ENCODE data around the gene OR10G2. TPM values are rescaled to one million over a fixed set of nuclear protein-coding genes. Genes with fewer than 3 reads are reported as not detected.
A peak's percentile ranks its signal among the peaks of the same experiment; 100 is the strongest.
"Not testable (repeated sequence)": the region's sequence is repeated elsewhere in the genome, so short reads cannot be mapped to it uniquely, and the experiment has no call there.

OR10G2 gene
- total RNA-seq, 5 donors from 2014 or later (not counting 1 experiment from before 2014, with no cell fraction given), result not detected

DNA sequence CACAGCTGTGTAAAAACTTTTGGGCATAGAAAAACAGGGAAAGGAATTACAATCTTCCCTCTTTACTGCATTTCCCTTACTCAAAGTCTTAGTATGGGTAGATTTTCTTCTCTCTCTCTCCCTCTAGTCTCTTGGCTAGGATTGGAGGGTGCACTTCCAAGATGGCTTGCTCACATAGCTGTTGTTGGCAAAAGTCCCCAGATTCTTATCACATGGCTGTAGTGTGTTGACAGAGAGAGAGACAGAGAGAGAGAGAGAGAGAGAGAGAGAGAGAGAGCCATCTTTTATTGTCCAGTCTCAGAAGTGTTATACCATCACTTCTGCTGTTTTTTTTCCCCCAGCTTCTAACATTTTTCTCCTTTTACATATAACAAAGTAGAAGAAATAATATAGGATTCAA is 12.6 kb upstream of the OR10G2 start:
- Histone ChIP-seq H3K4me3 (ENCODE audit: control insufficient read depth in 1 of 2, extremely low read depth in 1 of 2, low read length in 1 of 2) (no peak overlapping the region), H3K4me1 (ENCODE audit: control insufficient read depth in 1 of 2, extremely low read depth in 1 of 2, insufficient read depth in 2 of 2, low read length in 2 of 2) (no peaks in the 10 kb centered on the region), H3K27ac (ENCODE audit: low read length) (no peak overlapping the region), H3K9me3 (no peaks in the 10 kb centered on the region), H3K36me3 (ENCODE audit: control insufficient read depth in 2 of 2, extremely low read depth in 1 of 2, insufficient read depth in 1 of 2, low read length in 1 of 2) (no peaks in the 10 kb centered on the region), H3K27me3 (replicated peaks in 1 of 2; ENCODE audit: control insufficient read depth in 2 of 2, extremely low read depth in 1 of 2, insufficient read depth in 2 of 2, low read length in 1 of 2) (peaks cover 0 to 11% of the 10 kb centered on the region in 2 experiments)
- Mint-ChIP-seq H3K9me3 (peaks cover 0 to 2% (median 0%) of the 10 kb centered on the region in 3 donors), H3K4me3 (no peak overlapping the region), H3K36me3 (no peaks in the 10 kb centered on the region), H3K27me3 (peaks cover 26 to 27% of the 10 kb centered on the region in 2 donors), H3K4me1 (no peaks in the 10 kb centered on the region), H3K27ac (no peak overlapping the region)
- ChIA-PET POLR2A (no interaction called here), CTCF (no interaction called here)
- no peak for ATAC-seq (replicated peaks in 1 of 4)
- no peak for DNase-seq

DNA sequence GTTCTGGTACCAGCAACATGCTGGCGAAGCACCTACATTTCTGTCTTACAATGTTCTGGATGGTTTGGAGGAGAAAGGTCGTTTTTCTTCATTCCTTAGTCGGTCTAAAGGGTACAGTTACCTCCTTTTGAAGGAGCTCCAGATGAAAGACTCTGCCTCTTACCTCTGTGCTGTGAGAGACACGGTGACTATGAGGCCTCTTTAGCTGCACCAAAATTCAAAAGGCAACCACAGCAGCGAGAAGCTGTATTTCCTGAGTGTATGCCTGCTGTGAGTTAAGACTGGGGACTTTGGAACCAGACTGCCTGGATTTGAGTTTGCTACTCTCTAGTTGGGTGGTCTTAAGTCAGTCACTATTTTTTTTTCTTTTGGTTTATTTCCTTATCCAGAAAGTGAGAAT is 8.7 kb upstream of the OR10G2 start:
- Histone ChIP-seq H3K27ac (ENCODE audit: low read length) (no peak overlapping the region), H3K4me3 (ENCODE audit: control insufficient read depth in 1 of 2, extremely low read depth in 1 of 2, low read length in 1 of 2) (peak overlapping the region in 1 of 2 donors; percentile 13), H3K36me3 (ENCODE audit: control insufficient read depth in 2 of 2, extremely low read depth in 1 of 2, insufficient read depth in 1 of 2, low read length in 1 of 2) (no peaks in the 10 kb centered on the region), H3K27me3 (replicated peaks in 1 of 2; ENCODE audit: control insufficient read depth in 2 of 2, extremely low read depth in 1 of 2, insufficient read depth in 2 of 2, low read length in 1 of 2) (peaks cover 0 to 5% of the 10 kb centered on the region in 2 experiments), H3K4me1 (ENCODE audit: control insufficient read depth in 1 of 2, extremely low read depth in 1 of 2, insufficient read depth in 2 of 2, low read length in 2 of 2) (no peaks in the 10 kb centered on the region), H3K9me3 (no peaks in the 10 kb centered on the region)
- H3K4me3 Mint-ChIP-seq, result peak overlapping the region in 2 of 3 donors; percentile 39 to 58
- ATAC-seq (replicated peaks in 1 of 4), result peak in 2 of 4 experiments; percentile 54 to 55
- peak in 1 of 35 experiments; percentile 5 for DNase-seq
- peaks cover 2 to 10% (median 4%) of the 10 kb centered on the region in 3 donors for H3K4me1 Mint-ChIP-seq
- H3K36me3 Mint-ChIP-seq, result no peaks in the 10 kb centered on the region
- WGBS (ENCODE audit: insufficient coverage), result 40% methylated on average over 3 of the region's 5 CpGs
- ChIA-PET POLR2A (no interaction called here), CTCF (no interaction called here)
- peak overlapping the region in 1 of 2 donors; percentile 16 for H3K27ac Mint-ChIP-seq
- H3K9me3 Mint-ChIP-seq, result peaks cover 0 to under 1% (median 0%) of the 10 kb centered on the region in 3 donors
- peaks cover 4 to 6% of the 10 kb centered on the region in 2 donors for H3K27me3 Mint-ChIP-seq

DNA sequence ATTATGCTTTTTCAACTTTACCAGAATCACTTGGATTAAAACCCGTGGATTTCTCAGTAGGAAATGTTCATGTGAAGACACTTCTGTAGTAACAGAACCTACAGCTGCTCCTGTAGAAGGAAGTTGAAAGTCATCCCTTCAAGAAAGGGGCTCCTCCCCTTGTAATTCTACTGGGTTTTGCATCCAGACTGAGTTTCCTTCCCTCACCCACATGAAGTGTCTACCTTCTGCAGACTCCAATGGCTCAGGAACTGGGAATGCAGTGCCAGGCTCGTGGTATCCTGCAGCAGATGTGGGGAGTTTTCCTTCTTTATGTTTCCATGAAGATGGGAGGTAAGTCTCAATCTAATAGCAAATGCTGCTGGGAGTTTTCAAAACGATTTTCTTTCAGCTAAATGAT is 7.9 kb upstream of the OR10G2 start:
- Mint-ChIP-seq H3K36me3 (no peaks in the 10 kb centered on the region), H3K4me3 (peak overlapping the region; percentile 32 to 69 (median 58)), H3K4me1 (peaks cover 2 to 10% (median 4%) of the 10 kb centered on the region in 3 donors), H3K27ac (peak overlapping the region in 1 of 2 donors; percentile 53), H3K9me3 (no peaks in the 10 kb centered on the region), H3K27me3 (peaks cover 0 to 3% of the 10 kb centered on the region in 2 donors)
- ChIA-PET CTCF (interaction anchor here in 1 of 2 donors (0.7 kb wide), 1 partner anchor 867 kb away, joined by 9 read pairs; no protein-coding TSS in a partner anchor), POLR2A (interaction anchor here (0.6 to 0.7 kb wide), 2 partner anchors 68 to 869 kb away, joined by 6 to 12 read pairs; no protein-coding TSS in a partner anchor)
- ATAC-seq (replicated peaks in 1 of 4) (no peak), DNase-seq (no peak)
- H3K36me3 ChIP-seq (ENCODE audit: control insufficient read depth in 2 of 2, extremely low read depth in 1 of 2, insufficient read depth in 1 of 2, low read length in 1 of 2), result no peaks in the 10 kb centered on the region
- no peak overlapping the region for H3K27ac ChIP-seq (ENCODE audit: low read length)
- no peaks in the 10 kb centered on the region for H3K9me3 ChIP-seq
- no peaks in the 10 kb centered on the region for H3K4me1 ChIP-seq (ENCODE audit: control insufficient read depth in 1 of 2, extremely low read depth in 1 of 2, insufficient read depth in 2 of 2, low read length in 2 of 2)
- 53% methylated on average over 2 of the region's 3 CpGs for WGBS (ENCODE audit: insufficient coverage)
- peaks cover 0 to 5% of the 10 kb centered on the region in 2 experiments for H3K27me3 ChIP-seq (replicated peaks in 1 of 2; ENCODE audit: control insufficient read depth in 2 of 2, extremely low read depth in 1 of 2, insufficient read depth in 2 of 2, low read length in 1 of 2)
- H3K4me3 ChIP-seq (ENCODE audit: control insufficient read depth in 1 of 2, extremely low read depth in 1 of 2, low read length in 1 of 2), result peak overlapping the region in 1 of 2 donors; percentile 13

DNA sequence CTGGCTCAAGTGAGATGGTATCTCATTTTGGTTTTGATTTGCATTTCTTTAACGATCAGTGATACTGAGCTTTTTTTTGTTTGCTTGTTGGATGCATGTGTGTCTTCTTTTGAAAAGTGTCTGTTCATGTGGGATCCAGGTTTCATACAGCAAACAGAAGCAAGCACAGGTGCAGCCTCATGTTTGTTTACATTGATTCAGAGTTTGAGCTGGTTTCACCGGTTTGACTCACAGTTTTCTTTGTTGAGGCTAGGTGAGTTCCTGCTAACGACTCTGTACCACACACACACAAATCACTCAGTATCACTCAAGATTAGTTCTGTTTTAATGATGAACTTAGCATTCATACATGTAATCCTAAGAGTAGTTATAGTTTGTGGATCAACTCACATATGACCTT is 3.7 kb downstream of the OR10G2 start:
- ChIA-PET CTCF (no interaction called here), POLR2A (no interaction called here)
- Mint-ChIP-seq H3K4me3 (no peak overlapping the region), H3K27ac (no peak overlapping the region), H3K36me3 (no peaks in the 10 kb centered on the region), H3K9me3 (no peaks in the 10 kb centered on the region), H3K27me3 (peaks cover 5 to 29% of the 10 kb centered on the region in 2 donors), H3K4me1 (no peaks in the 10 kb centered on the region)
- no peak overlapping the region for H3K4me3 ChIP-seq (ENCODE audit: control insufficient read depth in 1 of 2, extremely low read depth in 1 of 2, low read length in 1 of 2)
- no peaks in the 10 kb centered on the region for H3K27me3 ChIP-seq (replicated peaks in 1 of 2; ENCODE audit: control insufficient read depth in 2 of 2, extremely low read depth in 1 of 2, insufficient read depth in 2 of 2, low read length in 1 of 2)
- no peaks in the 10 kb centered on the region for H3K36me3 ChIP-seq (ENCODE audit: control insufficient read depth in 2 of 2, extremely low read depth in 1 of 2, insufficient read depth in 1 of 2, low read length in 1 of 2)
- no CpG with 5 or more reads among the region's 3 CpGs for WGBS (ENCODE audit: insufficient coverage)
- H3K4me1 ChIP-seq (ENCODE audit: control insufficient read depth in 1 of 2, extremely low read depth in 1 of 2, insufficient read depth in 2 of 2, low read length in 2 of 2), result no peaks in the 10 kb centered on the region
- no peaks in the 10 kb centered on the region for H3K9me3 ChIP-seq
- no peak overlapping the region for H3K27ac ChIP-seq (ENCODE audit: low read length)
- no peak for ATAC-seq (replicated peaks in 1 of 4)
- DNase-seq, result no peak

DNA sequence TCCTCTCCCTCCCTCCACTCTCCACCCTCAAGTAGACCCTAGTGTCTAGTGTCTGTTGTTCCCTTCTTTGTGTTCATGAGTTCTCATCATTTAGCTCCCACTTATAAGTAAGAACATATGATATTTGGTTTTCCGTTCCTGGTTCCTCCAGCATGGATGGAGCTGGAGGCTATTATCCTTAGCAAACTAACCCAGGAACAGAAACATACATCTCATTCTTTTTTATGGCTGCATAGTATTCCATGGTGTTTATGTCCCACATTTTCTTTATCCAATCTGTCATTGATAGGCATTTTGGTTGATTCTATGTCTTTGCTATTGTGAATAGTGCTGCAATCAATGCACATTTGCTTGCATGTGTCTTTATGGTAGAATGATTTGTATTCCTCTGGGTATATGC is 4.2 kb downstream of the OR10G2 start:
- H3K4me3 ChIP-seq (ENCODE audit: control insufficient read depth in 1 of 2, extremely low read depth in 1 of 2, low read length in 1 of 2); H3K4me1 Mint-ChIP-seq; CTCF ChIA-PET; H3K4me1 ChIP-seq (ENCODE audit: control insufficient read depth in 1 of 2, extremely low read depth in 1 of 2, insufficient read depth in 2 of 2, low read length in 2 of 2); H3K9me3 ChIP-seq; H3K9me3 Mint-ChIP-seq; H3K4me3 Mint-ChIP-seq; H3K36me3 Mint-ChIP-seq; H3K27me3 ChIP-seq (replicated peaks in 1 of 2; ENCODE audit: control insufficient read depth in 2 of 2, extremely low read depth in 1 of 2, insufficient read depth in 2 of 2, low read length in 1 of 2); POLR2A ChIA-PET; H3K27ac ChIP-seq (ENCODE audit: low read length); ATAC-seq (replicated peaks in 1 of 4); H3K27ac Mint-ChIP-seq; DNase-seq; H3K36me3 ChIP-seq (ENCODE audit: control insufficient read depth in 2 of 2, extremely low read depth in 1 of 2, insufficient read depth in 1 of 2, low read length in 1 of 2): not testable (repeated sequence)
- peaks cover 9 to 33% of the 10 kb centered on the region in 2 donors for H3K27me3 Mint-ChIP-seq
- no CpG with 5 or more reads among the region's 1 CpG for WGBS (ENCODE audit: insufficient coverage)

DNA sequence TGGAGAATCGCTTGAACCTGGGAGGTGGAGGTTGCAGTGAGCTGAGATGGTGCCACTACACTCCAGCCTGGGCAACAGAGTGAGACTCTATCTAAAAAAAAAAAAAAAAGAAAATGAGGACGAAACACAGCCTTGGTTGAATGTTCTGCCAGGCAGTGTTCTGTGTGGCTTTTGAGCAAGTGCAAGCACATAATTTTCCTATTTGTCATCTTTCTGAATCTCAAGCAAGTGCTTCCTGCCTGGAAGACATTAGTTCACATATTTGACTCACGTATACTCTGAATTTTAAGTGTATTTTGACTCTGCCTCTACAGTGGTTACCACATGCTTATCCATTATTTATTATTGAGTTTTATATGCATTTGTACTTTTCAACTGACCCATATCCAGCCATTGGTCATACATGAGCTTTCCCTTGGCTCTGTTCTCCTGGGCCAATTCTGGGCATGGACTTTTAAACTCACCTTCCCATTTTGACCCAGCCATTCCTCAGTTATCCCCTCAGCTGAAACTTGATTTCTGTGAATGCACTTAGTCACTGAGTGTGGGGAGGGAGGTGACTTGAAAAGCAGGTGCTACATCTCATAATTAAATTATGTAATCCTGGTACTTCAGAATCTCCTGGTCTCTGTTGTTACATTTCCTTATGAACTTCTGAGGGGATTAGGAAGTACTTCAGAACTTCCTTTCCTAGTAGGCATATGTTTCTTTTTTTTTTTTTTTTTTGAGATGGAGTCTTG is 8.1 kb downstream of the OR10G2 start:
- Histone ChIP-seq H3K27me3 (replicated peaks in 1 of 2; ENCODE audit: control insufficient read depth in 2 of 2, extremely low read depth in 1 of 2, insufficient read depth in 2 of 2, low read length in 1 of 2) (peaks cover 0 to 1% of the 10 kb centered on the region in 2 experiments), H3K36me3 (ENCODE audit: control insufficient read depth in 2 of 2, extremely low read depth in 1 of 2, insufficient read depth in 1 of 2, low read length in 1 of 2) (no peaks in the 10 kb centered on the region), H3K27ac (ENCODE audit: low read length) (no peak overlapping the region), H3K4me1 (ENCODE audit: control insufficient read depth in 1 of 2, extremely low read depth in 1 of 2, insufficient read depth in 2 of 2, low read length in 2 of 2) (no peaks in the 10 kb centered on the region), H3K4me3 (ENCODE audit: control insufficient read depth in 1 of 2, extremely low read depth in 1 of 2, low read length in 1 of 2) (no peak overlapping the region), H3K9me3 (no peaks in the 10 kb centered on the region)
- H3K27ac Mint-ChIP-seq, result no peak overlapping the region
- no peak for DNase-seq
- ATAC-seq (replicated peaks in 1 of 4), result no peak
- no CpG with 5 or more reads among the region's 3 CpGs for WGBS (ENCODE audit: insufficient coverage)
- ChIA-PET CTCF (interaction anchor here in 1 of 2 donors (0.7 kb wide), 1 partner anchor 19 kb away, joined by 4 read pairs; no protein-coding TSS in a partner anchor), POLR2A (no interaction called here)
- no peaks in the 10 kb centered on the region for H3K4me1 Mint-ChIP-seq
- no peaks in the 10 kb centered on the region for H3K36me3 Mint-ChIP-seq
- H3K9me3 Mint-ChIP-seq, result no peaks in the 10 kb centered on the region
- no peak overlapping the region for H3K4me3 Mint-ChIP-seq
- H3K27me3 Mint-ChIP-seq, result peaks cover 8 to 42% of the 10 kb centered on the region in 2 donors

All from T-cell (primary cell).